HCT116 (cell line): Measurements from ENCODE around the gene HYI. TPM values are rescaled to one million over a fixed set of nuclear protein-coding genes. Genes with fewer than 3 reads are reported as not detected.

ENCODE experiments used
- microRNA-seq: library from miRNA; unstranded; fragments of <30 nt; microRNA quantifications from one replicate; pipeline ENCODE4, GENCODE V29; 2016; ENCODE audit warnings: borderline number of aligned reads
- total RNA-seq: library from RNA; stranded (reverse); gene quantifications from one replicate; pipeline ENCODE4 v1.2.1, GENCODE V29; 2021; ENCODE audit not compliant: unreplicated experiment

HYI gene
- total RNA-seq, 1 experiment from 2014 or later, result 13.9 TPM

Small RNA genes within 50 kb of the gene (microRNA-seq; reads per million reads assigned to microRNA genes)
- 3.6 reads per million for gene MIR6735

Other genes starting within 250 kb of the HYI start
- gene TMEM125, start 183.9 kb downstream of the HYI start, total RNA-seq, result 13.9 TPM
- gene C1orf210, start 168.3 kb downstream of the HYI start, total RNA-seq, result 7.6 TPM
- gene TIE1, start 152.9 kb downstream of the HYI start, total RNA-seq, result not detected
- gene MPL, start 116.1 kb downstream of the HYI start, total RNA-seq, result not detected
- gene CDC20, start 95.0 kb downstream of the HYI start, total RNA-seq, result 355 TPM
- 91.3 TPM for gene ELOVL1, start 85.9 kb downstream of the HYI start, total RNA-seq
- 36.0 TPM for gene MED8, start 64.1 kb downstream of the HYI start, total RNA-seq
- 43.0 TPM for gene SZT2, start 64.0 kb downstream of the HYI start, total RNA-seq
- gene PTPRF, start 77.0 kb upstream of the HYI start, total RNA-seq, result 224 TPM
- gene KDM4A, start 196.2 kb upstream of the HYI start, total RNA-seq, result 46.9 TPM